GM21737 (cell line): ENCODE results near the gene NOP14.
"Not testable (repeated sequence)": the region's sequence is repeated elsewhere in the genome, so short reads cannot be mapped to it uniquely, and the experiment has no call there.

Source experiments
- ATAC-seq: cut with Tn5 transposase; IDR thresholded peaks from one replicate; pipeline ENCODE4 v1.9.1; 2021; ENCODE audit warnings: mild to moderate bottlenecking, moderate library complexity; ENCODE audit not compliant: unreplicated experiment

NOP14 gene

DNA sequence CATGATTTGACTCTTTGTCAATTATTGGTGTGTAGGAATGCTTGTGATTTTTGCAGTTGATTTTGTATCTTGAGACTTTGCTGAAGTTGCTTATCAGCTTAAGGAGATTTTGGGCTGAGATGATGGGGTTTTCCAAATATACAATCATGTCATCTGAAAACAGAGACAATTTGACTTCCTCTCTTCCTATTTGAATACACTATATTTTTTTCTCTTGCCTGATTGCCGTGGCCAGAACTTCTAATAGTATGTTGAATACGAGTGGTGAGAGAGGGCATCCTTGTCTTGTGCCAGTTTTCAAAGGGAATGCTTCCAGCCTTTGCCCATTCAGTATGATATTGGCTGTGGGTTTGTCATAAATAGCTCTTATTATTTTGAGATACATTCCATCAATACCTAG is 44.9 kb downstream of the NOP14 start:
- ATAC-seq: not testable (repeated sequence)

DNA sequence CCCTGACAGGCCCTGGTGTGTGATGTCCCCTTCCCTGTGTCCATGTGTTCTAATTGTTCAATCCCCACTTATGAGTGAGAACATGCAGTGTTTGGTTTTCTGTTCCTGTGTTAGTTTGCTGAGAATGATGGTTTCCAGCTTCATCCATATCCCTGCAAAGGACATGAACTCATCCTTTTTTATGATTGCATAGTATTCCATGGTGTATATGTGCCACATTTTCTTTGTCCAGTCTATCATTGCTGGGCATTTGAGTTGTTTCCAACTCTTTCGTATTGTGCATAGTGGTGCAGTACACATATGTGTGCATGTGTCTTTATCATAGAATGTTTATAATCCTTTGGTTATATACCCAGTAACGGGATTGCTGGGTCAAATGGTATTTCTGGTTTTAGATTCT is 46.5 kb downstream of the NOP14 start:
- ATAC-seq: not testable (repeated sequence)

DNA sequence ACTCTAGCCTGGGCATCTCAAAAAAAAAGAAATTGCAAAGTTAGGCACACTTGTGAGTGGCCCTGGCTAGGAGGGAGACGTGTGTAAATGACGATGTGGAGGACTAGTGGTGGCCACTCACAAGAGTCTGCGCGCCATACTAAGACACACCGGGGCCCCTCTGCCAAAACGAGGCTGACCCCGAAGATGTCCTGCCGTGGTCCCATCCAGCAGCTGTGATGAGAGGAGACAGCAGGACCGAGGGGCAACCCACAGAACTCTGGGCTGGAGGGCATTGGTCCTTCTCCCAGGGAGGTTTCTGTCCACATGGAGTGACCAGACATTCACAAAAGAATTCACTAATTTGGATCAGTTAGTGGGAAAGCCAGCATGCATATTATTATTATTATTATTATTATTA is 47.4 kb downstream of the NOP14 start:
- no peak for ATAC-seq

DNA sequence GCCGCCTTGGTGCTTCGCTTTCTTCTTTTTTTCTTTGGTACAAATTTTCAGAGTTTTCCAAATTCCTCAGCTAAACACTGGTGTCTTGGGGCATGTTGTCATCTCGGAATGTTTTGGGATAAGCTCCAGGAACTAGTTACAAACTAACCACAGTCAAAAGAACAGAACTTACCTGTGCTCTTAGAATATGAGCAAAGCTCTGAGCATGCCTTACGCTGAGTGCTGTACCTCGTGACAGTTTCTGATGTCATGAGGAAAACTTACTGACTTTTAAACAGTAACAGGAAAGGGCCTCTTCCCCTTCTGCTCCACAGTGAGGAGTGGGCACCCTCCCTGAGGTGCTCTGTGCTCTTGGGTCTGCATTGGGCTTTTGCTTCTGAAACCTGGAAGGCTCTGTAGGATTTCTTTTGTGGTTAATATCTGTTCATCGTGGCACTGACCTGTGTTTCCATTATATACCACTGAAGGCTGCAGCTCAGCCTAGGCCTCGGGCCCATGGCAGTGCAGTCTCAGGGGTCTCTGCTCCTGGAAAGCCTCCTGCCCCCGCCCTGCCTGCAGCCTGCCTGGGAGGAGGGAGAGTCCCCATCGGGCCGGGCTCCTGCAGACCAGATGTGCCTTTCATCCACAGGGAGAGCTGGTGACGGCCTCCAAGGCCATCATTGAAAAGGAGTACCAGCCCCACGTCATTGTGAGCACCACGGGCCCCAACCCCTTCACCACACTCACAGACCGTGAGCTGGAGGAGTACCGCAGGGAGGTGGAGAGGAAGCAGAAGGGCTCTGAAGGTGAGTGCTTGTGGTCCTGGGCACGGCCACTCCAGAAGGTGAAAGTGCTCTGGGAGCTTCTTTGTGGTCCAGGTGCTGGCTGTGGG is 48.7 kb downstream of the NOP14 start:
- ATAC-seq: no peak

DNA sequence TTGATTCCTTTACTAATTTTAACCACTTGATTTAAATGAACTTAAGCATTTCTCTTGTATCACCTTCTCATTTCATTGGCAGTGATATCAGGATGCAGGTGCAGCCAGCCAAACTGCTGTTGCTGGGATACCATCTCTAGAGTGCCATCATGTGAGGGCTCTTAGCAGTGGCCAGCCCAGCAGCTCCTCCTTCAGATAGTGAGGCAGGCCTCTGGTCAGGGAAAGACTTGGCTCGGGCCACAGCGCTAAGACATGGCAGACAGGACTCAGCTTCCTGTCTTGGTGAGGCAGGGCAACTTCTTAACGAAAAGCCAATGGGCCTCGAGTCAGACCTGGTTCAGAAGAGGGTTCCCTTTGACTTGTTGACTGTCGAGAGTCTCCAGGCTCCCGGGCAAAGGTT is 50.0 kb downstream of the NOP14 start:
- ATAC-seq: no peak

DNA sequence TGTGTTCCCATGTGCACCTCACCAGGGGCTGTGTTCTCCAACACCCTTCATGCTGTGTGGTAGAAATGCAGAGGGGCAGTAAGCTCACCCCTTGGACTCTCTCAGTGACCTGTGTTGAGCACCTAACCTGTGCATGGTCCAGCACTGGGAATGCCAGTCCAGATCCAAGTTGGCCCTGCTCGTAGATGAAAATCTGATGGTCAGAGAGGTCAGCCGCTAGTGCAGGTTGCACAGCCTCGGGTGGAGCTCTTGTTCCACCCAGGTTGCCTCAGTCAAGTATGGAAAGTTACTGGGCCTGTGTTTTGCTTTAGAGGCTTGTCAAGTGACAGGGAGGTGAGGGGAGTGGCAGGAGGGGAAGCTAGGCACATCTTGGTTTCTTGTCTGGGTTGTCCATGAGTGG is 51.3 kb downstream of the NOP14 start:
- no peak for ATAC-seq

DNA sequence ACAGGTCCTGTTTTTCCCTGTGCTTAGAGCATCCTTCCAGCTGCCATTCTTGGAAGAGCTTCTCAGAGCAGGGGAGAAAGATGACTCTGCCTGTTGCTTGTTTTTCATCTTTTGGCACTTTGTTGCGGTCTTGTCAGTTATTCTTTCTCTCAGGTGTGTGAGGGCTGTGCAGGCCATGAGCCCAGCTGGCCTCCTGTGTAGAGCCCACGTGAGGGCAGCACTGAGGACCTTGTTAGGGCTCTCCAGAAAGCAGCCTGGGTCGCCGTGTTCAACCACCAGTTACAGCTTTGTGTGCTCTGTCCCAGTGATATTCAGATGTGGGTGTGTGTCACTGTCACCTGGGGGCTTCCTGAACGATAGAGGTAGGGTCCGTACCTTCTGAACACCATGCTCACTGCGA is 52.8 kb downstream of the NOP14 start:
- no peak for ATAC-seq

DNA sequence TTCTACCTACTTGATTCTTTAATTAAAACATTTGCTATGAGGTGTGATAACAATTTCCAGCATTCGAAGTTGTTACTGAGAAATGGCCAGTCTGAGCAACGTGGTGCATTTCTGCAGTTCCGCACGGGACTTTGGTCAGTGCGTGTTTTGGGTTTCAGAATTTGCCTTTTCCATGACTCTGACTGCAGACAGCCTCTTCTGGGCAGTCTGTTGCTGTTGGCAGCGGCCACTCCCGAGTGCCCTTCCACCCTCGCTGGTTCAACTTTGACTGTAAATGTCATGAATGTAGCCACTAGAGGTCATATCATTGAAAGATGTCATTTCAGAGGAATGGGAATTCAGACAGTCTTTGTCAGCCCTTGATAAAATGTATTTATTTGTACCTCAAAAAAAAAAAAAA is 53.6 kb downstream of the NOP14 start:
- no peak for ATAC-seq

DNA sequence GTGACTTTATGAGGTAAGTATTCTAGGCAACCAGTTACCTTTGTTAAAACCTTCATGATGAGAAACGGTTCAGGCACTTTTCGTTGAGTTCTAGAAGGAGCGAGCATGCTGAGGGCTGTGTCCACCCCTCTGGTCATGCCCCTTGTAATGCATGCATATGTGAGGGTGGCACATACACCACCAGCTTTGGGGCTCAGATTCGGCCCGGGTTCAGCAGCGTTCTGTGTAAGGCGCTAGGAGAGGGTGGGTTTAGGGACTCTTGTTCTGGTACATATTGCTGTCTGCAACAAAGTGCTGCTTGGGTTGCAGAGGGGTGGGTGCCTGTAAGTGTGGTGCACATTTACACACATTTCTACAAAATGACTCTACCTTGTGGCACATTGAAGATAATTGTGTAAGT is 54.5 kb downstream of the NOP14 start:
- no peak for ATAC-seq

DNA sequence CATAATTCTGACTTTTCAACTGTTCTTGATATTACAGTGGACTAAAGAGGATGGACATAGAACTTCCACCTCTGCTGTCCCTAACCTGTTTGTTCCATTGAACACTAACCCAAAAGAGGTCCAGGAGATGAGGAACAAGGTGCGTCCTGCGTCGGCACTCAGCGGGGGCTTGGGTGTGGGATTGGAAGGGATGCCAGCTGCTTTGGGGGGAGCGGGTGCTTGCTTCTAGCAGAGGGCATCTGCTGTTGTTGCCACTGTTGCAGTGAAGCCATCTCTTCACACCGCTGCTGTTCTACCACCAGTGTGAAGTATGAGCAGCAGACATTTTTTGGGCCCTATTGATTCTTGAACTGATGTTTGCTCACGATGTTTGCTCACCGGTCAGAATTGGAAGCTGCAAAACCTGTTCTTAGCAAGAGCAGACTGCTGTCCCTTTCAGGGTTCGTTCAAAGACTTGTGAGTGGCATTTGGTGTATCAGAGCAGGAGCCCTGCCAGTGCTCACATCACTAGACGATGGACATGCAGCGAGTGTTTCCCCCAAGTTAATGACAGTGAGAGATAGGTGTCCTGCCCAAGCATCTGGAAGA is 55.4 kb downstream of the NOP14 start:
- no peak for ATAC-seq

DNA sequence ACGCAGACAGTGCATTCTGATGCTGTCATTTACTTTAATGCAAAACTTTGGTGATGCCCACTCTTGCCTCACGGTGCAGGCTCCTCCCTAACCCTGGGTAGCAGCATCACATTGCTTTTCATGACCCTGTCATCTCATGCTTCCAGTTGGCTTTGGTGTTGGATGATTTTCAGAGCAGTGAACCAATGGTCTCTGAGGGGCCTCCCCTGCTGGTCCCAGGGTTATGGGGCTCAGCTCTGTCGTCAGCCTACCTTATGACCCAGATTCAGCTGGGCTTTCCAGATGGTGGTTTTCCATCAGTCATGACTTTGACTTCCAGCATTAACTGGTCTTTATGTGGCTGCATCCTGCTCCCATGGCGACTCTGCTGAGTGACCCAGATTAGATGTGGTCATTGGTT is 56.0 kb downstream of the NOP14 start:
- no peak for ATAC-seq

DNA sequence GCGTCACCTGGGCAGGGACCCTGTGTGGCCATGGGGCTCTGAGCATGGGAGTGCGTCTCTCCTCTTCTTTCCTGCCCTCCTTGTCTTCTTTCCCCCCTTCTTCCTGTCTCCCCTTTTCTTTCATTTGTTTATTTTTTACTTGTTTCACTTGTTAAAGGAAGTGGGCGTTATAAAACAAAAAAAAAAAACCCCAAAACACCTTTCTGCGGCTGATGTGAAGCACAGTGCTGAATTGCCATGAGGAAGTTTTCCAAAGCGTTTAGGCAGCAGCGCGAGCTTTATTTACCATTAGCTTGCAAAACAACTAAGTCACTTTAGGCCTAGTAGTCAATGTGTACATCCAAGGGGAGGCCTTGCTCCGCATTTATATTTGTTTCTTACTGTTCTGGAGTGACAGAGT is 57.0 kb downstream of the NOP14 start:
- ATAC-seq: no peak

DNA sequence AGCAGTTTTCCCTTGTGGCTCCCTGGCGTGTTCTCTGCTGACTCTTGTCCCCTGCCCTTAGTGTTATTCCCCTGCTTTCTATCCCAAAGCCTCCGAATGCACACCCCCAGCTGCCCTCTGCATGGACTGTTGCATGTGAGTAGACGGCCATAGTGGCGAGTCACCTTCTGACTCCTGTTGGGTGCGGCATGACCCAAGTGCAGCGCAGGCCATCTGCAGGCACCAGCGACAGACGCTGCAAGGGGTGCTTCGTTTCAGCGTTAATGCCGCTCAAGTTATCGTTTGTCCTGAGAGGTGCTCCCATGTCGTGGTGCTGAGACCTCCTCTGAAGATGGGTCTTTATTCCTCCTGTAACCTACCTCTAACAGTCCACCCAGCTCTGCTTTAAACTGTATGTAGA is 57.7 kb downstream of the NOP14 start:
- ATAC-seq: no peak

DNA sequence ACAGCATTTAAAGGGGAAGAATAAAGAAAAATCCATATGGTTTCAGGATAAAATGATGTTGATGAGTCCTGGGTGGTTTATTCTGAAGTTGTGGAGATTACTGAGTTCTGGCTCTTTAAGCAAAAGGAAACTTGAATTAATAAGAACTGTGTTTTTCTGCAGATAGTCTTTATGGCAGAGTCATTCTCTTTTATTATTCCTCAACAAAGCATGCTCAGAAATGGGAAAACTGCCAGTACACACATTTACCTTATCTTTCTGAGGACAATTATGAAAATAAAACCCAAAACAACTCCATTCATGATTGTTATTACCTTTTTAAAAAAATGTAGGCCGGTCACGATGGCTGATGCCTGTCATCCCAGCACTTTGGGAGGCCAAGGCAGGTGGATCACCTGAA is 61.1 kb downstream of the NOP14 start:
- ATAC-seq: no peak

DNA sequence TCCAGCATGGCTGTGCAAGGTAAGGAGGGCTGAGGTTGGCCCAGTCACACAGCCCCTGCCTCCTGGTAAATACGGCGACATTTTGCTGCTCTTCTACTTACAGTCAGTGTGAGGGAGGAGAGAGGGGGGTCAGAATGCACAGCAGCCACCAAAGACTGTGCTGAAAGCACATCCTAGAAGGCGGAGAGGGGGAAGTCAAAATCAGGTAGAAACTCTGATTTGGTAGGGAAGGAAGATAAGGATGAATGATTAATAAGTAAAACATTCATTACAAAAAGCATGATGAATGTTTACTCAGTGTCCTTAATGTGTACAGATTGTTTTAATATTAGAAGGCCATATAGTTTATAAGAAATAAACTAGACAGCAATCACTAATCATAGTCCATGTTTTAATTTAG is 62.0 kb downstream of the NOP14 start:
- ATAC-seq: no peak

DNA sequence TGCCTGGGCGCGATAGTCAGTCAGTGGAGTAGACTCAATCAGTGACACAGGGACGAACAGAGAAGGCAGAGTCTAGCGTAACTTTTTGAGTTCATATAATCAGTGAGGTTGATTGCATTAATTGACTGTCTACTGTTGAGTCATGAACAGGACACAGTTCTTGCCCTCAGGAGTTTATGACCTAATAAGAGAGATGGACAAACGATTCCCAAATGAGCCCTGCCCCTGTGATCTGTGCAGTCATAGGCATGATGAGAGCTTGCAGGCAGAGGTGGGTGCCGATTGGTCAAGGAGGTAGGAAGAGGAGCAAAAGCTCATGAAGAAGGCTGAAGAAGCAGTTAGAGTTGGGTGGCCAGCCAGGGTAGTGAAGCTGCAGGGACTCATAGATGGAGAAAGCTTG is 62.5 kb downstream of the NOP14 start:
- ATAC-seq: no peak

DNA sequence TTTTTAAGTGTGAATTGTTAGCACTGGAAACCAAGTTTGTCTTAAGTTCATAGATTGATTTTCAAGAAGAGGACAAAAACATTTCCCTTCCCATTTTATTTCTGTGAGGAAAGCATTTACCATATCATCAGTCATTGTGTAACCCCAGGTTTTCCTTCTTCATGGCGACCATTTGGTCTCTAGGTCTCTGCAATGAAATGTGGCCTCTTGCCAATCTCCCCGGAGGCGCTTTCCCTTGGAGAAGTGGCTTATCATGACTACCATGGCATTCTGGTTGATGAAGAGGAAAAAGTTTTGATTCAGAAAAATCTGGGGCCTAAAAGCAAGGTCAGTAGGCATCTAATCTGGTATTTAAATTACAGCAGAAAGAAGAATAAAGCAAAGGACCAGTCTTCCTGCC is 65.2 kb downstream of the NOP14 start:
- ATAC-seq: no peak

DNA sequence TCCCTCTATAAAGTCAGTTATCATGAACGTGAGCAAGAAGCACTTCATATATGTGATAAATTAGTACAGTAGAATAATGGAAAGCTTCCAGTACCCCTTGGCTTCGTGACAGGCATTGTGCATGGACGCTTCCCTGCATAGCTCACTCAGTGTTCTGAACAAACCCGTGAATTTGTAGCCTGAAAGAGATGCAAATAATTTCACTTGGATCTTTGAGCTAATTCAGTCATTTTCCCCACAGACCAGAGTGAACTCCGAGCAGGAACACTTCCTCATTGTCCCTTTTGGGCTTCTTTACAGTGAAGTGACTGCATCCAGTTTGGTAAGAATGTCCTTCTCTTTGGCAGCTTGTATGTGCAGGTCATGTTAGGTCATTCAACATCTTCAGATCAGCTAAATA is 69.4 kb downstream of the NOP14 start:
- no peak for ATAC-seq

DNA sequence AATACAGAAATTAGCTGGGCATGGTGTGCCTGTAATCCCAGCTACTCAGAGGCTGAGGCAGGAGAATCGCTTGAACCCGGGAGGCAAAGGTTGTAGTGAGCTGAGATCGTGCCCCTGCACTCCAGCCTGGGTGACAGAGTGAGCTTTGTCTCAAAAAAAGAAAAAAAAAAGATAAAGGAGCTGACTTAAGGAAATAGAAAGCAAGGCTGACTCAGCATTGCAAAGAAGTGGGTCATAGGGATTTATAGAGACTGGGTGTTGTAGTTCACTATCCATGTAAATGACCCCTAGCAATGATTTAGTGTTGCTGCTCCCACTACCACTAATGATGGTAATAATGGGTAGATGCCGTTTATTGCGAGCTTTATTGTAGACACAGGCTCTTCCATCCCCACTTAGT is 71.9 kb downstream of the NOP14 start:
- ATAC-seq: no peak

DNA sequence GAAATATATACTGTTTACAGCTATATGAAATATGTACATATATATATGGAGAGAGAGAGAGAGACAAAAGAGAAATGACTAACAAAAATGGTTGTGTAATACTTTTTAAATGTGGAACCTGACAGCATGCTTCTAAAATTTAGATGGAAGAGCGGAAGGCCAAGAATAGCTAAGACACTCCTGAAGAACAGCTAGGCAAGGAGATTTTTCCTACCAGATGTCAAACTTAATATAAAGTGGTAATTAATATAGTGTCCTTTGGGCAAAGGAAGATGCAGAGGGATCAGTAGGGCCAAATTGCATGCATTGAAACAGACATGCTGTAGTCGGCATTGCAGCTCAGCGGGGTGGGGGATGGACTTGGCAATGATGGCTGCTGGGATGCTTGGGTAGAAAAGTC is 74.3 kb downstream of the NOP14 start:
- no peak for ATAC-seq
